MCF 10A (cell line): ENCODE measurements around the gene NACA2. TPM values are rescaled to one million over a fixed set of nuclear protein-coding genes. Genes with fewer than 3 reads are reported as not detected.

ENCODE experiments used
- BruUV-seq: library from RNA; stranded (reverse); fragments of 400-500 nt; replicated peaks from 2 replicates; lab custom pipeline; 2021; lab: Mats Ljungman, UMichigan
- CTCF ChIA-PET: fragments of 300-600 bp; sonication (Branson Sonifier 250); formaldehyde crosslinking; extraction: SDS; loops from one replicate; lab custom pipeline; 2021; ENCODE audit warnings: antibody characterized with exemption, inconsistent platforms; lab: Yijun Ruan, JAX
- POLR2A ChIA-PET: fragments of 300-600, 350-650 bp; sonication (Branson Sonifier 250); formaldehyde crosslinking; extraction: SDS; loops from one replicate; lab custom pipeline; 2020; ENCODE audit warnings: antibody characterized with exemption, inconsistent platforms; lab: Yijun Ruan, JAX
- DNase-seq: peaks from one replicate; pipeline ENCODE4 v3.0.0-alpha.2; 2018; ENCODE audit not compliant: unreplicated experiment
- H3K27ac Mint-ChIP-seq: one replicate; pipeline ENCODE4 v1.8.0; 2022; ENCODE audit warnings: mild to moderate bottlenecking, low read depth, mixed read lengths; ENCODE audit not compliant: unreplicated experiment
- H3K27me3 Mint-ChIP-seq: one replicate; pipeline ENCODE4 v1.8.0; 2022; ENCODE audit warnings: mixed read lengths; ENCODE audit not compliant: insufficient read depth, unreplicated experiment
- H3K36me3 Mint-ChIP-seq: one replicate; pipeline ENCODE4 v1.8.0; 2022; ENCODE audit warnings: mild to moderate bottlenecking, moderate library complexity, mixed read lengths; ENCODE audit not compliant: insufficient read depth, unreplicated experiment
- H3K4me1 Mint-ChIP-seq: one replicate; pipeline ENCODE4 v1.8.0; 2022; ENCODE audit warnings: mixed read lengths; ENCODE audit not compliant: insufficient read depth, unreplicated experiment
- H3K4me3 Mint-ChIP-seq: one replicate; pipeline ENCODE4 v1.8.0; 2022; ENCODE audit warnings: mild to moderate bottlenecking, moderate library complexity, mixed read lengths; ENCODE audit not compliant: unreplicated experiment
- H3K9me3 Mint-ChIP-seq: one replicate; pipeline ENCODE4 v1.8.0; 2022; ENCODE audit warnings: mixed read lengths; ENCODE audit not compliant: unreplicated experiment
- intact Hi-C: fragments of 100-400 bp; cut with micrococcal nuclease; formaldehyde crosslinking; loops from 2 replicates; pipeline ENCODE4 v1.14.1; 2022
- total RNA-seq: library from RNA; stranded (reverse); gene quantifications from 2 replicates; pipeline ENCODE4 v1.2.3, GENCODE V29; 2022
- TF ChIP-seq, protein P1 (sequence below): fragments of 200-600 bp; IDR thresholded peaks from one replicate; pipeline ENCODE4 v1.8.0; 2022; ENCODE audit warnings: antibody characterized with exemption, mild to moderate bottlenecking; ENCODE audit not compliant: unreplicated experiment

NACA2 gene
- total RNA-seq, 1 experiment from 2014 or later = not detected

DNA sequence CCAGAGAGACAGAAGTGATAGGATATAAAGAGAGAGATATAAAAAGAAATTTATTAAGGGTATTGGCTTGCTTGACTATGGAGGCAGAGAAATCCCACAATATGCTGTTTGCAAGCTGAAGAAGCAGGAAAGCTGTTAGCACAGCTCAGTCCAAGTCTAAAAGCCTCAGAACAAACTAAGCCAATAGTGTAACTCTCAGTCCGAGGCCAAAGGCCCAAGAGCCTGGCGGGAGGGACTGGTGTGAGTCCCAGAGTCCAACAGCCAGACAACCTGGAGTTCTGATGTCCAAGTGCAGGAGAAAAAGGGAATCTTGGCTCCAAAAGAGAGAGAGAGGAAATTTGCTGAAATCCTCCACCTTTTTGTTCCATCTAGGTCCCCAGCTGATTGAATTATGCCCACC is 30.3 kb upstream of the NACA2 start:
- Mint-ChIP-seq H3K9me3 (peaks cover 16% of the 10 kb centered on the region), H3K27ac (no peak overlapping the region), H3K36me3 (no peaks in the 10 kb centered on the region), H3K4me1 (no peaks in the 10 kb centered on the region), H3K4me3 (no peak overlapping the region), H3K27me3 (no peaks in the 10 kb centered on the region)
- CTCF ChIA-PET = interaction anchor here (0.5 kb wide), 1 partner anchor 21 kb away, joined by 3 read pairs; no protein-coding TSS in a partner anchor
- no peak for DNase-seq
- POLR2A ChIA-PET = no interaction called here
- no TSS peak for BruUV-seq
- intact Hi-C loops = no loop called here
- TF ChIP-seq, protein P1, sequence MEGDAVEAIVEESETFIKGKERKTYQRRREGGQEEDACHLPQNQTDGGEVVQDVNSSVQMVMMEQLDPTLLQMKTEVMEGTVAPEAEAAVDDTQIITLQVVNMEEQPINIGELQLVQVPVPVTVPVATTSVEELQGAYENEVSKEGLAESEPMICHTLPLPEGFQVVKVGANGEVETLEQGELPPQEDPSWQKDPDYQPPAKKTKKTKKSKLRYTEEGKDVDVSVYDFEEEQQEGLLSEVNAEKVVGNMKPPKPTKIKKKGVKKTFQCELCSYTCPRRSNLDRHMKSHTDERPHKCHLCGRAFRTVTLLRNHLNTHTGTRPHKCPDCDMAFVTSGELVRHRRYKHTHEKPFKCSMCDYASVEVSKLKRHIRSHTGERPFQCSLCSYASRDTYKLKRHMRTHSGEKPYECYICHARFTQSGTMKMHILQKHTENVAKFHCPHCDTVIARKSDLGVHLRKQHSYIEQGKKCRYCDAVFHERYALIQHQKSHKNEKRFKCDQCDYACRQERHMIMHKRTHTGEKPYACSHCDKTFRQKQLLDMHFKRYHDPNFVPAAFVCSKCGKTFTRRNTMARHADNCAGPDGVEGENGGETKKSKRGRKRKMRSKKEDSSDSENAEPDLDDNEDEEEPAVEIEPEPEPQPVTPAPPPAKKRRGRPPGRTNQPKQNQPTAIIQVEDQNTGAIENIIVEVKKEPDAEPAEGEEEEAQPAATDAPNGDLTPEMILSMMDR = no peak

DNA sequence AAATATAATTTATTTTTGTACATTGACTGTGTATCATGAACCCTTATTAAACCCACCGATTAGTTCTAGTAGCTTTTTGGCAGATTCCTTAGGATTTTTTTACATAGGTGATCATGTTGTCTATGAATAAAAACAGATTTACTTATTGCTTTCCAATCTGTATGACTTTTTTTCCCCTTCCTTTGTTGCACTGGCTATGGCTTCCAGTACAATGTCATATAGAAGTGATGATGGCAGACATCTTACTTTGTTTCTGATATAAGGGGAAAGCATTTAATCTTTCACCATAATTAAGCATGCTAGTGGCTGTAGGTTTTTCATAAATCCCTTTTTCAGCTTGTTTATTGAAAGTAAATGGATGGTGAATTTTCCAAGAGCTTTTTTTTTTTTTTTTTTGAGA is 28.9 kb upstream of the NACA2 start:
- CTCF ChIA-PET = no interaction called here
- Mint-ChIP-seq H3K27me3 (no peaks in the 10 kb centered on the region), H3K9me3 (peaks cover 16% of the 10 kb centered on the region), H3K4me1 (no peaks in the 10 kb centered on the region), H3K4me3 (no peak overlapping the region), H3K27ac (no peak overlapping the region), H3K36me3 (no peaks in the 10 kb centered on the region)
- TF ChIP-seq, protein P1 = no peak
- no TSS peak for BruUV-seq
- POLR2A ChIA-PET = no interaction called here
- intact Hi-C loops = no loop called here
- no peak for DNase-seq

DNA sequence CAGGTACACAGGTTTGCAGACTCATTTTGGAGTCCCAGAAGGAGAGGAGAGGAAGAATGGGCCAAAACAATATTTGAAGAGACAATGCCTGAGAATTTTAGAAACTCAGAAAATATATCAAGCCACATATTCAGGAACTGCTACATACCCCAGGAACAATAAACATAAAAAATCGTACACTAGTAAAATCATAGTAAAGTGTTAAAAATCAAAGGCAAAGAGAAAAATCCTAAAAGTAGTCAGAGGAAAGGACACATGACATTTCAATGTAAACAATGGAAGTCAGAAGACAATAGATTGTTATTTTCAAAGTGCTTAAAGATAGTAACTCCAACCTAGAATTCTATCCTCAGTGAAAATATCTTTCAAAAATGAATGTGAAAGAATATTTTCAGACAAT is 28.5 kb upstream of the NACA2 start:
- no TSS peak for BruUV-seq
- H3K36me3 Mint-ChIP-seq = no peaks in the 10 kb centered on the region
- no peaks in the 10 kb centered on the region for H3K27me3 Mint-ChIP-seq
- TF ChIP-seq, protein P1 = no peak
- no peaks in the 10 kb centered on the region for H3K4me1 Mint-ChIP-seq
- intact Hi-C loops = no loop called here
- peaks cover 16% of the 10 kb centered on the region for H3K9me3 Mint-ChIP-seq
- no peak overlapping the region for H3K27ac Mint-ChIP-seq
- H3K4me3 Mint-ChIP-seq = no peak overlapping the region
- peak; percentile 10 for DNase-seq
- POLR2A ChIA-PET = no interaction called here
- CTCF ChIA-PET = no interaction called here

DNA sequence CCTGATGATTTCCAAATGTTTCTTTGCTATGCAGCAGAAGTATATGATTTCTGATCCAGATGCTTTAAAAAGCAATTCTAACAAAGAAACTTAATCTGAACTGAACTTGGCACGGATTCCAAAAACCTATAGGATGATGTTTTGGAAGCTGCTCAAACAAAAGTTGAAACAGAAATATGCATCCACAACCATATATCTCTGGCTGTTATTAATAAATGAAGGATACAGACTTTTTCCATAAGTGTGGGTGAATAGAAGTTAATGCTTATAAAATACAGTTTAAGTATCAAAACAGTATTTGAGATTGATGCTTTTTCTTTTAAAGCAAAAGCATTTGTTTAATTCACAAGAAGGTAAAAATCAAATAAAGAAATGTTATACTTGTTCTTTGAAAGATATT is 27.9 kb upstream of the NACA2 start:
- ChIA-PET POLR2A (no interaction called here), CTCF (interaction anchor here (0.6 to 1.0 kb wide), 3 partner anchors 9 to 134 kb away, joined by 3 to 4 read pairs (median 3); no protein-coding TSS in a partner anchor)
- no peaks in the 10 kb centered on the region for H3K36me3 Mint-ChIP-seq
- no peaks in the 10 kb centered on the region for H3K4me1 Mint-ChIP-seq
- H3K27me3 Mint-ChIP-seq = no peaks in the 10 kb centered on the region
- H3K9me3 Mint-ChIP-seq = peaks cover 16% of the 10 kb centered on the region
- no peak overlapping the region for H3K4me3 Mint-ChIP-seq
- intact Hi-C loops = no loop called here
- no peak overlapping the region for H3K27ac Mint-ChIP-seq
- DNase-seq = no peak
- no TSS peak for BruUV-seq
- TF ChIP-seq, protein P1 = no peak
